Measurements from ENCODE around the gene SMIM38.

SMIM38 gene

DNA sequence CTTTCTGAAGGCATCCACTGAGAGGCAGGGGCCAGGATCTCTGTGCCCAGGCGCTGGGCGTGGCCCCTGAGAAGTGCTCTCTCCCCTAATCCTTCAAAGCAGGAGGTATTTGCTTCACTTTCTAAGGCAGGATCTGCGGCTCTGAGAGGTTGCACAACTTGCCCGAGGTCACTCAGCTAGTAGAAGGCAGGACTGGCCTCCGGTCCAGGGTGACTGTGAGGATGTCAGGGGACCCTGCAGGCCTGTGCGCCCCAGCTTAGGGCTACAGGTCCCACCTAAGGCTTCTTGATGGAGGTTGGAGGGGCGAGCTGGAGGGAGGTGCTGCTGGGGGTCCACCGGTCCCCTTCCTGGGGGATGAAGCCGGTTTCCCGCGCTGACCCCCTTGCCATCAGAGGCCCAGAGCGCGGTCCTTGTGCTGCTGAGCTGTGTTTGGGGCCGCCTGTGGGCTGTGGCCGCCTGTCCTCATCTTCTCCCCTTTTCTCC lies 979 bp downstream of the SMIM38 start:
- DNase-seq (ENCODE audit: low read depth): peak; percentile 42
- no peak overlapping the region for H3K4me3 ChIP-seq (replicated peaks; ENCODE audit: low read depth, low read length)
- TF ChIP-seq, protein P1, sequence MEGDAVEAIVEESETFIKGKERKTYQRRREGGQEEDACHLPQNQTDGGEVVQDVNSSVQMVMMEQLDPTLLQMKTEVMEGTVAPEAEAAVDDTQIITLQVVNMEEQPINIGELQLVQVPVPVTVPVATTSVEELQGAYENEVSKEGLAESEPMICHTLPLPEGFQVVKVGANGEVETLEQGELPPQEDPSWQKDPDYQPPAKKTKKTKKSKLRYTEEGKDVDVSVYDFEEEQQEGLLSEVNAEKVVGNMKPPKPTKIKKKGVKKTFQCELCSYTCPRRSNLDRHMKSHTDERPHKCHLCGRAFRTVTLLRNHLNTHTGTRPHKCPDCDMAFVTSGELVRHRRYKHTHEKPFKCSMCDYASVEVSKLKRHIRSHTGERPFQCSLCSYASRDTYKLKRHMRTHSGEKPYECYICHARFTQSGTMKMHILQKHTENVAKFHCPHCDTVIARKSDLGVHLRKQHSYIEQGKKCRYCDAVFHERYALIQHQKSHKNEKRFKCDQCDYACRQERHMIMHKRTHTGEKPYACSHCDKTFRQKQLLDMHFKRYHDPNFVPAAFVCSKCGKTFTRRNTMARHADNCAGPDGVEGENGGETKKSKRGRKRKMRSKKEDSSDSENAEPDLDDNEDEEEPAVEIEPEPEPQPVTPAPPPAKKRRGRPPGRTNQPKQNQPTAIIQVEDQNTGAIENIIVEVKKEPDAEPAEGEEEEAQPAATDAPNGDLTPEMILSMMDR (IDR thresholded peaks at IDR 0.05; ENCODE audit: low read length, missing control alignments): no peak

DNA sequence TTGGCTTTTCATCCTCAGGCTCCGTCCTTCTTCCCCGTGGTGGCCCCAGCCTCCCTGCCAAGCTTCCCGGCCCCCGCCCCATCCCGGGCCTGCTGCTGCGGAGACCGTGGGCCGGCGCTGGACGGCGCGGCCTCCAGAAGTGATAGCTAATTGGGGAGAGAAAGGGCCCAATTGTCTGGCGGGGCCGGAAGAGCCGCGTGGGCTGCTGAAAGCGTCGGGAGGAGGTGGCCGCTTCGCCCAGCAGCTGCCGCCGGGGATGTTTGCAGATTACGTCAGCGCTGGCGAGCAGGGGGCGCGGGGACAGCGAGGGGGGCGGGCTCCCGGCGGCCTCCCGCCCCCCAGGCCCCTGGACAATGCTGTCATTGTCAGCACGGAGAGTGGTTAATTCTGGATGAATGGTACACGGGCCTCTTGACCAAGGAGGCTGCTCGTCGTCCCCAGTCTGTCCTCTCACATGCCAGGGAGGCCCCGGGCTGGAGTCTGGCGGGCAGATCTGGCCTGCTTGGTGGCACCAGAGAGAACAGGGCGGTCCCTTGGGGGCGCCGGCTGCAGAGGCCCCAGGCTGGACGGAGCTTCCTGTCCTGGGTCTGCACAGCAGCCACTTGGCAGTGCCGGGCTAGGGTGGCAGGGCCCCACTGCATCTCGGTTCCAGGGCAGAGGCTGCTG lies 1.6 kb downstream of the SMIM38 start:
- H3K4me3 ChIP-seq (replicated peaks; ENCODE audit: low read depth, low read length): no peak overlapping the region
- peak; percentile 57 for DNase-seq (ENCODE audit: low read depth)
- TF ChIP-seq, protein P1 (IDR thresholded peaks at IDR 0.05; ENCODE audit: low read length, missing control alignments): no peak

DNA sequence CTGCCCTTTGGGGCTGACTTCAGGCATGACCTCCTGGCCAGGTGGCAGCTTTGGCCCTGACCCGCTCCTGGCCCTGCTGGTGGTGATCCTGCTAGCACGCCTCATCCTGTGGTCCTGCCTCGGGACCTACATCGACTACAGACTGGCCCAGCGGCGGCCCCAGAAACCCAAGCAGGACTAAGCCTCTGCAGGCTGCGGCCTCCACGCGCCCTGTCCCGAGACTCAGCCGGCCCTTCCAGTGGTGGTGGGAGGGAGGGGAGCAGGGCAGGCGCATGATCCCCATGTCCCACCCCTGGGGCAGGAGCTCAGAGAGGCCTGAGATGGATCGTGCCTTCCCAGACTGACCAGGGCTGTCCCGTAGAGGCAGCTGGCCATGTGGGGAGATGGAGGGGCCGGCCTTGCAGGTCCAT lies 2.1 kb downstream of the SMIM38 start:
- no peak for DNase-seq (ENCODE audit: low read depth)
- TF ChIP-seq, protein P1 (IDR thresholded peaks at IDR 0.05; ENCODE audit: low read length, missing control alignments): no peak
- H3K4me3 ChIP-seq (replicated peaks; ENCODE audit: low read depth, low read length): no peak overlapping the region

DNA sequence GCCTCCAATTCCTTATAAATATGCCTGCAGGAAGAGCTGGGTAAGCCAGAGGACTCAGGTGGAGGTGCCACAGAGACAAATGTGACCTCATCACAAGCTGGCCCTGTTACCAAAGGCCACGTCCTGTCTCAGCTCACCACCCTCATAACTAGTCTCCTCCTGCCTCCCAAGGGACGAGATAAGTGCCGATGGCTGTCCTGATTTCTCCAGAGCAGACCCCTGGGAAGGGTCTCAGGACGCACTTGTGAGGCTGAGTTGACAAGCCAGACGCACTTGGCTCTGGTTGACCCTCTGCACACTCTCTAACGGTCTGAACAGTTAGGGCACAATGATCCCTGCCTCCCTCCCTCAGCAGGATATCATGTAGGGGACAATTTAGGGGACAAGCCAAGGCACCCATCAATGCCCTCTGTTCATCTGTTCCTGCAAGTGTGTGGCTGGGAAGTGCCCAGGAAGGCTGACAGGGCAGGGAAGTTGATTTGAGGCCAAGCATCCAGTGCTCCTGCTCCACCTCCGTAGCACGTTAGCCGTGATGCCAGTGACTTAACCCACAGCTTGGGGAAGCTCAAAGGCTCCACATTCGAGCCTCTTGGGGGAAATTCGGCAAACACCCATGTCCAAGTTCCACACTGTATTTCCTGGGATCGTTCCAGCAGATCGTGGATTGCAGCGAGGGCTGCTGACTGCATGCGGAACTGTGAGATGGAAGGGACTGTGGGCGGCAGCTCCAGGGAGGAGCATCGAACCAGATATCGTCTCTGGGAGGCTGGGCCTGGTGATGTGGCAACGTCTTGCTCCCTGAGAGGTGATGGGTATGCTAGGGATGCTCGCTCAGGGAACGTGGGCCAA lies 2.8 kb downstream of the SMIM38 start:
- no peak overlapping the region for H3K4me3 ChIP-seq (replicated peaks; ENCODE audit: low read depth, low read length)
- DNase-seq (ENCODE audit: low read depth): no peak
- TF ChIP-seq, protein P1 (IDR thresholded peaks at IDR 0.05; ENCODE audit: low read length, missing control alignments): no peak

DNA sequence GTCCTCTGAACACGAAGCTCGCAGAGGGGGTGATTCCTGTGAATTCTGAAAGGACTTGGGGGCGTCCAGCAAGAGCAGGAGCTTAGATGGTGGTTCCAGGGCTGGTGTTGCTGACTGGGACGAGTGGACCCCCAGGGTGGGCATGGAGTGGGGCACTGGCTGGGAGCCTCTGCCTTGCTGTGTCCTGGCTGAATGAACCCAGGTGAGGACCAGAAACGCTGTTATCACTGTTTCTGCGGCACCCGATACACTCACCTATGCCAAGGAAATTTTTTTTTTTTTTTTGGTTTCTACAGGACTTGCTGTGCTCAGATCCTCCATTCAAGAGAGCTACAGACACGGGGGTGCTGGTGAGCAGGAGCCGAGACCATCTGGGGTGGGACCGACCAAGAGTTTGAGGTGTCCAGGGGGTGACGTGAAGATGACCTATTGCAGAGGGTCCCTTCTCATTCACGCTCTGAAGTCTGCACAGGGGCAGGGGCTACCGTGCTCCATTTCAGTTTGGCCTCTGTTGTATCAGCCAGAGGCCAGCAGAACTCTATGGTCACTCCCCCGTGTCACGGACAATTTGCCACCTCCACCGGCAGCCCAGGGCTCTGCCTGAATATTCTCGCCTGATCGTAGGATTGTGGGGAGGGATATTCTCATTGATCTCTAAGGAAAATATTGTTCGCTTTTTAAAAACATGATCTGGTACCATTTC lies 3.6 kb downstream of the SMIM38 start:
- no peak for DNase-seq (ENCODE audit: low read depth)
- TF ChIP-seq, protein P1 (IDR thresholded peaks at IDR 0.05; ENCODE audit: low read length, missing control alignments): no peak
- no peak overlapping the region for H3K4me3 ChIP-seq (replicated peaks; ENCODE audit: low read depth, low read length)

DNA sequence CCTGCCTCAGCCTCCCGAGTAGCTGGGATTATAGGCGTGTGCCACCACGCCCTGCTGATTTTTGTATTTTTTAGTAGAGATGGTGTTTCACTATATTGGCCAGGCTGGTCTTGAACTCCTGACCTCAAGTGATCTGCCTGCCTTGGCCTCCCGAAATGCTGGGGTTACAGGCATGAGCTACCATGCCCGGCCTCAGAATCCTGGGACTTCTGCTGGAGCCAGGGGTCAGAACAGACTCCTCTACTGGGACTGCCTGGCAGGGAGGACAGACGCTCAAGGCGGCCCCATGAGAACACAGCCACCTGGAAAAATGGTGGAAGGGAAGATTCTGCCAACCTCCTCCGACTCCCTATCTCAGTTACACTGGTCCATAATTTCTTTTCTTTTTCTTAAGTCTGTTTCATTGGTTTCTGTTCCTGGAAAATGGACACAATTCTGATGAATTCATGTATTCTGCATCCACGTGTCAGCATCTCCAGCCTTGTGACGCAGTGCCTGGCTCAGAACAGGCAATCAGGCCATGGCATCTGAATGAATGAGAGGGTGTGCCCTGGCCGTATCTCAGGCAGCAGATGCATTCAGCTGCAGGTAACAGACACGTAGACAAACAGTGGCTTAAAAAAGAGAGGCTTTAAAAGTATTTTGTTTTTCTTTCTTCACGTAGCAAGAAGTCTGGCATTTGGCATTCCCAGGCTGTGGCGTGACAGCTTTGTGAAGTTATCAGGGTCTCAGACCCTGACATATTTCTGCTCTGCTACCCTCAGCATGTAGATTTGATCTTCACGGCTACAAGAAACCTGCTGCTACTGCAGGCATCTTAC lies 4.8 kb downstream of the SMIM38 start:
- DNase-seq (ENCODE audit: low read depth): no peak
- TF ChIP-seq, protein P1 (IDR thresholded peaks at IDR 0.05; ENCODE audit: low read length, missing control alignments): no peak
- H3K4me3 ChIP-seq (replicated peaks; ENCODE audit: low read depth, low read length): no peak overlapping the region

All from fibroblast of pulmonary artery (primary cell).